Coronary artery (tissue), 2 donors: Measurements from ENCODE around the gene TMC8.

ENCODE experiments used
- DNase-seq: peaks from one replicate; pipeline ENCODE4 v3.0.0-alpha.2; 2017; ENCODE audit warnings: low spot score
- H3K27ac ChIP-seq, 2 donors: fragments of 200-600 bp; sonication (generic); one replicate each; pipeline ENCODE4 v1.5.1; 2016 to 2019
- H3K4me3 ChIP-seq: fragments of 200-600 bp; sonication (generic); 2 replicates; pipeline ENCODE4 v1.5.1; 2016; ENCODE audit warnings: mild to moderate bottlenecking, moderate library complexity
- TF ChIP-seq, protein P1 (sequence below): fragments of 200-600 bp; sonication (generic); IDR thresholded peaks from one replicate; pipeline ENCODE4 v1.5.1; 2019; ENCODE audit warnings: antibody characterized with exemption

TMC8 gene

DNA sequence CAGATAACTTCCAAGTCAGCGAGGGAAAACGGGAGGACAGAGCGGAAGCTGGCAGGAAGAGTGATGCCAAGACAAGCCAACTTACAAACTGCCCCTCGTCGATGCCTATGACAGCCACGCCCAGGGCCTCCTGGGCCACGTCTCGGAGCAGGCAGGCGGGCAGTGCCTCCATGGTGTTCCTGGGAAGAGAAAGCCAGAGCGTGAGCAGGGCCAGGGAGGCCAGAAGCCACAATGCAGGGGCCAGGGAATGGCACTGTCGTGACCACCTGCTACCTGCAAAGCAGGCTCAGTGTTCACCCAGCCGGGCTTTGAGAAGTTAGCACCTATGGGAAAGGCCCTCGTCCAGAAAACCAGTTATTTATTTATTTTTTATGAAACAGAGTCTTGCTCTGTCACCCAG, 51.9 kb downstream of the TMC8 start:
- TF ChIP-seq, protein P1, sequence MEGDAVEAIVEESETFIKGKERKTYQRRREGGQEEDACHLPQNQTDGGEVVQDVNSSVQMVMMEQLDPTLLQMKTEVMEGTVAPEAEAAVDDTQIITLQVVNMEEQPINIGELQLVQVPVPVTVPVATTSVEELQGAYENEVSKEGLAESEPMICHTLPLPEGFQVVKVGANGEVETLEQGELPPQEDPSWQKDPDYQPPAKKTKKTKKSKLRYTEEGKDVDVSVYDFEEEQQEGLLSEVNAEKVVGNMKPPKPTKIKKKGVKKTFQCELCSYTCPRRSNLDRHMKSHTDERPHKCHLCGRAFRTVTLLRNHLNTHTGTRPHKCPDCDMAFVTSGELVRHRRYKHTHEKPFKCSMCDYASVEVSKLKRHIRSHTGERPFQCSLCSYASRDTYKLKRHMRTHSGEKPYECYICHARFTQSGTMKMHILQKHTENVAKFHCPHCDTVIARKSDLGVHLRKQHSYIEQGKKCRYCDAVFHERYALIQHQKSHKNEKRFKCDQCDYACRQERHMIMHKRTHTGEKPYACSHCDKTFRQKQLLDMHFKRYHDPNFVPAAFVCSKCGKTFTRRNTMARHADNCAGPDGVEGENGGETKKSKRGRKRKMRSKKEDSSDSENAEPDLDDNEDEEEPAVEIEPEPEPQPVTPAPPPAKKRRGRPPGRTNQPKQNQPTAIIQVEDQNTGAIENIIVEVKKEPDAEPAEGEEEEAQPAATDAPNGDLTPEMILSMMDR, result no peak
- DNase-seq, result no peak
- Histone ChIP-seq H3K4me3 (no peak overlapping the region), H3K27ac (no peak overlapping the region)

DNA sequence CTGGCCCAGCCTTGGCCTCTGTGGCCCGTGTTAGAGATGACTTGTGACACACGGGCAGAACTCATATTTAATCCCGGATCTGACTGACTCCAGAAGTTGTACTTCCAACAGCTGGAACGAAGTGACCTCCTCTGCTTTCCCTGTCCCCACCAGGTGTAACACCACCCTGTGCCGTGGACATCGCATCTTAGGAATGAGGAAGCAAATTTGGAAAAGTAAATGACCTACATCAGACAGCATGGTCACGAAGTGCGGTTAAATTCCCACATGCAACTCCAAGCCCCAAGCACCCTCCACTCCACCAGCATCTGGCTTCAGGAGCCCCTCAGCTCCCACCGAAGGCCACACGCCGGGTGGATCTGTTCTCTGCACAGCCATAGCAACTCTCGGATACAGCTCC, 53.3 kb downstream of the TMC8 start:
- no peak overlapping the region for H3K27ac ChIP-seq
- TF ChIP-seq, protein P1, result no peak
- H3K4me3 ChIP-seq, result no peak overlapping the region
- DNase-seq, result peak; percentile 63

DNA sequence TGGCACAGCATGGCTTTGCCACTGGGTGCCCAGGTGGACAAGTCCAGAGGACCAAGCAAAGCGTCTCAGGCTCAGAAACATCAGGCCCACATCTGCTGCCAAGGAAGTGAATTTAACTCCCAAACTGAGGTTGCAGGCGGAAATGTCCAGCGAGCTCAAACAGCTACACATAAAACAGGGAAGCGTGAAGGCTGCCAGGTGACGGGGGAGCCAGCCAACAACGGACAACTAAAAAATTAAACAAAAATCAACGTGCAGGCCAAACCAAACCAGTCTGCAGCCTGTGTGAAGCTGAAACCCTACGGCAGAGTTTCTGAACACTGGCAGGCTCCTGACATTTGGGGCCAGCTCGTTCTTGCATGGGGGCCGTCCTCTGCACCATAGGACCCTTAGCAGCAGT, 53.8 kb downstream of the TMC8 start:
- Histone ChIP-seq H3K4me3 (no peak overlapping the region), H3K27ac (no peak overlapping the region)
- TF ChIP-seq, protein P1, result no peak
- no peak for DNase-seq

DNA sequence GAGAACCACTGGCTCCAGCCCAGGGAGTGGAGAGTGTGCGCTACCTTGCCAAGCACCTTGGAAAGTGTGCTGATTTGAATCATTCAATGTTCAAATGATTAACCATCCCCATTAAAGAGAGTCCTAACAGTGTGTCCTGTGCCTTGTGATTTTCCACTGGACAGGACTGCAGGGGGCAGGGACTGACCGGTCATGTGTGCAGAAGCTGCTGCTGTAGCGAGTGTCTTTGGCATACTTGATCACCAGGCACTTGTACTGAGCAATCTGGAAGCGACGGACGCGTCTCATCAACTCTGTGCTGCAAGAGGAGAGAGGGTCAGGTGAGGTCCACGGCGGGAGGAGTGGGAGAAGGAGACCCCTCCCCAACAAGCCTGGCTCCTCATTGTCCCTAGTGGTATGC, 54.3 kb downstream of the TMC8 start:
- TF ChIP-seq, protein P1, result no peak
- no peak overlapping the region for H3K27ac ChIP-seq

DNA sequence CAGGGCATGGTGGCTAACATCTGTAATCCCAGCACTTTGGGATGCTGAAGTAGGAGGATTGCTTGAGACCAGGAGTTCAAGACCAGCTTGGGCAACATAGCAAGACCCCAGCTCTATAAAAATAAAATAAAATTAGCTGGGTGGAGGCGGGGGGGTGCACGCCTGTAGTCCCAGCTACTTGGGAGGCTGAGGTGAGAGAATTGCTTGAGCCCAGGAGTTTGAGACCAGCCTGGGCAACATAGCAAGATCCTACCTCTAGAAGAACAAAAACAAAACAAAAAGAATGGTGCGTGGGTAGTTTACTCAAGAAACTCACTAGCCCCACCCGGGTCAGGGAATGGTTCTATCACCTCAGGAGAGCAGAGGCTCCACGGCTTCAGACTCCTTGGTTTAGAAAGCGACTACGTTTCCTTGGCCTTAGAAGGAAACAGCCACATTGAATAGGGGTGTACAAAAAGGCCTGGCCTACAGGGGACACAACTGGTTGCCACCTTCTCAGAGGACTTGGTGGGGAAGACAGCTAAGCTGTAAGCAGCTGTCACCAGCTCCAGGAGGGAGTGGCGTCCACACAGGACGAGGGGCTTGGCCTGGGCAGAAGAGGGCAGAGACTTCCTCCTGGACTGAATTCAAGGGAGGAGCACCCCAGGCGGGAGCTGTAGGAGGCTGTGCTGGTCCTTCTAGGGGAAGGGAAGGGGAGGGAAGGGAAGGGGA, 55.6 kb downstream of the TMC8 start:
- TF ChIP-seq, protein P1, result no peak
- DNase-seq, result peak; percentile 72
- Histone ChIP-seq H3K27ac (peak overlapping the region in 1 of 2 donors; percentile 72), H3K4me3 (peak overlapping the region; percentile 72)

More for the DNA sequence above, 54.3 kb downstream of the TMC8 start:
- peak; percentile 66 for DNase-seq
- no peak overlapping the region for H3K4me3 ChIP-seq

DNA sequence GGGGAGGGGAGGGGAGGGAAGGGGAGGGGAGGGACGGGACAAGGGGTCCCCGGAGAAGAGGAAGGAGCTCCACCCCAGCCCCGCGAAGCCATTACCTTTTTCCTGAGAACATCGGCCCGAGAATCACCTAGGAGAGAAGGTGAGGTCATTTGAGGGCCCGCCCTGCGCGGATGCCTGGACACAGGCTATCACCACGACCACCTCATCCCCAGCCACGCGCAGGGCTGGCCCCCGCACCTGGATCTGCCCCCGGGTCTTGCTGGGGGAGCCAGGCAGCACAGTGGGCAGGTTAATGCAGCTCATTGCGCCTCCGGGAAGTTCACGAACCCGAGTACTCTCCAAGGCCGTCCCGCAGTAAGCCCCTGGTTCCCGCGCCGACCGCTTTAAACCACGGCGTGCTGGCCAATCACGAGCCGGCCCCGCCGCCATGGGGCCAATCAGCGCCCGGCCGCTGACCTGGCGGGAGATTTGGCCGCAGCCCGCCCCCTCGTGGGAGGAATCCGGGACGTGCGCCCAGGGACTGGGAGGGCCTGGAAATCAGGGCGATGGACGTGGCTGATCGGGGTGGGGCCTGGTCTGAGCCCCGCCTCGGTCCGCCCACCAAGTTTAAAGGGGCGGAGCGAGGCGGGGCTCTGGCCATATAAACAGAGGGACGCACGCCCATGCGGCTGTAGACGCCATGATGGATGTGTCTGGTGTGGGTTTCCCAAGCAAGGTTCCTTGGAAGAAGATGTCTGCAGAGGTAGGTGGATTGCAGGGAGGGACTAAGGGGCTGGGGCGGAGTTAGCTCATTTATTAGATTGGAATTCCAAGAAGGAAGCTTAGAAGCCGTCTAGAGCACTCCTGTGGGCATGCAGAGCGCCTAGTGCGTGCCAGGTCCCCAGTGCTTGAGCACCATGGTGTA, 56.4 kb downstream of the TMC8 start, which contains the start of the genes AFMID and TK1:
TSS of gene AFMID (plus strand) at position 671 of the 904 bp plus-strand sequence. CDS start at position 680, 9 bp downstream.
TSS of gene TK1 (minus strand) at position 361 of the 904 bp plus-strand sequence. CDS start at position 303, 58 bp downstream.
- TF ChIP-seq, protein P1, result peak; percentile 42
- Histone ChIP-seq H3K4me3 (peak within 1 kb of the TSS; percentile 72), H3K27ac (peak within 1 kb of the TSS; percentile 46 to 72)
- peak; percentile 98 for DNase-seq
